Astrocyte (in vitro differentiated cells and primary cell): ENCODE measurements around the gene CHST11.

Source experiments
- CTCF ChIP-seq: IDR thresholded peaks from 2 replicates; pipeline ENCODE4 v1.5.1; 2011; ENCODE audit warnings: low read depth, mild to moderate bottlenecking, inconsistent platforms, low read length, moderate library complexity; ENCODE audit not compliant: insufficient read depth
- EZH2 ChIP-seq: IDR thresholded peaks from 2 replicates; pipeline ENCODE4 v1.6.1; 2012; ENCODE audit warnings: mild to moderate bottlenecking, low read length, inconsistent platforms; ENCODE audit not compliant: insufficient read depth

DNA sequence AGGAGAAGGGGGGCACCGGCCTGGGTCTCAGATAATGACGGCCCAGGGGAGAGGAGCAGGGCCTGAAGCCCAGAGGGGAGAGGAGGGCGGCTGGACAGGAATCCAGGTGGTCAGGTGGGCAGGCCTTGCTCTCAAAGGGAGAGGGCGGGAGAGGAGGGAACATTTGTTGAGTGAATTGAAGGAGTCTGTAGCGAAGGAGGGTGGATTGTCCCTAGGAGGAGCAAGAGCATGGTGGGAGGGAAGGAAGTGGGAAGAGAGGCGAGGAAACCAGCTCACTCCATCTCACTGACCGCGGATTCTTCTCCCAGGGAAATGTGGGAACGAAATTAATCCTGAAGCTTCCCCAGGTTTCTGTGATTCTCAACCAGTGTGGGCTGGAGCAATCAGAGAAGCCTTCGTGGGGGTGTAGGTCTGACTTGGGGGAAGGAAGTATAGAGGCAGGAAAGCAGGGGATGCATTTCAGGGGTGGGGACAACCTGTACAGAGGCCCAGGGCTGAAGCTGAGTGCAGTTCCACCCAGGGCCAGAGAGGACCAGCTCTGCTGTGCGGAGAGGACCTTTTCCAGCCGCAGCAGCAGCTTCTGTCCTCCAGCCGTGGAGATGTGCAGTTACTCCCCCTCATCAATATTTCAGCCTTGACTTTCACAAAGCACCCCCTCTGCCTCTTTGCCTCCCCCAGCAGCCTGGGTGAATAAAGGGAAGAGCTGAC, 100.9 kb downstream of the CHST11 start:
- no peak for TF ChIP-seq CTCF
- TF ChIP-seq EZH2, result no peak
